GM18508 (cell line): ENCODE results near the gene DVL1.

ENCODE experiments used
- ATAC-seq: cut with Tn5 transposase; IDR thresholded peaks from one replicate; pipeline ENCODE4 v1.9.1; 2021; ENCODE audit warnings: moderate number of reproducible peaks; ENCODE audit not compliant: insufficient read depth, unreplicated experiment

The DVL1 gene

GRCh38 chr1:1314678-1315335 lies 34.4 kb downstream of the DVL1 start:
- no peak for ATAC-seq

GRCh38 chr1:1314237-1314586 lies 35.0 kb downstream of the DVL1 start:
- no peak for ATAC-seq

- ATAC-seq = no peak
Measured at GRCh38 chr1:1313500-1314236, 35.5 kb downstream of the DVL1 start.

GRCh38 chr1:1312450-1313314 lies 36.5 kb downstream of the DVL1 start:
- no peak for ATAC-seq

GRCh38 chr1:1311107-1312104 lies 37.8 kb downstream of the DVL1 start:
- ATAC-seq = no peak

GRCh38 chr1:1310476-1311053 lies 38.7 kb downstream of the DVL1 start:
- no peak for ATAC-seq

- ATAC-seq = no peak
Measured at GRCh38 chr1:1310109-1310385, 39.2 kb downstream of the DVL1 start.

- no peak for ATAC-seq
Measured at GRCh38 chr1:1309251-1310108, 39.7 kb downstream of the DVL1 start.

- no peak for ATAC-seq
Measured at GRCh38 chr1:1308756-1309250, 40.4 kb downstream of the DVL1 start.

GRCh38 chr1:1307923-1308755 lies 41.1 kb downstream of the DVL1 start, which contains the start of the genes ACAP3 and PUSL1:
Gene ACAP3 (minus strand): TSS chr1:1307930. CDS start chr1:1307815, 115 bp downstream.
Gene PUSL1 (plus strand): TSS chr1:1308597. CDS start chr1:1308644, 47 bp downstream.
- ATAC-seq = no peak

- no peak for ATAC-seq
Measured at GRCh38 chr1:1307261-1307922, 41.8 kb downstream of the DVL1 start.

GRCh38 chr1:1306661-1307260 lies 42.5 kb downstream of the DVL1 start:
- no peak for ATAC-seq

- no peak for ATAC-seq
Measured at GRCh38 chr1:1306070-1306660, 43.1 kb downstream of the DVL1 start.

GRCh38 chr1:1305300-1306069 lies 43.7 kb downstream of the DVL1 start:
- ATAC-seq = no peak
